ENCODE results near the gene RALGAPA2.

The RALGAPA2 gene

DNA sequence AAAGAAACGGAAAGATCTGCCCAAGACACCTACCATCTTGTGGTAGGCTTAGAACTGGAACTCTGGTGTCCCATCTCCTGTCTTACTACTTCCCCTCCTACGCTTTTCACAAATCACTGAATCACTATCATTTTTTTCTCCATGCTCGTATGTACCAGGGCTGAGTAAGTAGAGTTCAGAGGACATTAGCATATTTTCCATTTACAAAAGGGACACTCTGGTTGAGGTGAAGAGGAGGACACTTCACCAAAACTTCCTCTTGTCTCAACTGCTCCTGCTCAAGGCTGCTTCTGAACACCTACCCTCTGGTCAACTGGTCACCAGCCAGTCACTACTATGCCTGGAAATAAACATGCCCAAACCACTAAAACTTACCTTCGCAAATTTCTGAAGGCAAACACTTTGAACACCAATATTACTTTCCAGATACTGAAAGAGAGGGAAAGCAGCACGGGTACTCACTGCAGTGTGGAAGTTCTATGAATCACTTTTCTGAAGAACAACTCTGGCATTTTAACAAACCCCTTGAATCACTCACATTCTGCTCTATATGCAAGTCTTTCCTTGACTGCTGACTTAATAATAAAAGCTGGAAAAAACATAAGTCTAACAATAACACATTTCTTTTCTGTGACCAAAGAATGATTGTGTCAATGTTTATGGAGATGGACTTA, 221.2 kb downstream of the RALGAPA2 start:
- DNase-seq: no peak

DNA sequence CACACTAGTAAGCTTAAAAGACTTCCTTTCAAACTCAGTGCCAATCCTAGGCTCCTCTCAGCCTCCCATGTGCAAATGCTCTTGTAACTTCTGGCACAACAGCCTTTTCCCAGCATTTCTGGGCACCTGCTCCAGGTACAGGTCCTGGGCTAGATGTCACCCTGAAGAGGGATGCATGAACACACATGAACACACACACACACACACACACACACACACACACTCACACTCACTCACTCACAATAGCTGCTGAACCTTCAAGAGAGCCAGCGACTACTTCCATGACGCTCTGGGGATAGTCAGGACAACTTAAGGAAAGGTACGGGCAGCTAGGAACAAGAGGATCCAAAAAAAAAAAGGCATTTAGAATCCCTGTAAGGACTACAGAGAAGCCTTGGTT, 221.8 kb downstream of the RALGAPA2 start:
- DNase-seq: no peak

DNA sequence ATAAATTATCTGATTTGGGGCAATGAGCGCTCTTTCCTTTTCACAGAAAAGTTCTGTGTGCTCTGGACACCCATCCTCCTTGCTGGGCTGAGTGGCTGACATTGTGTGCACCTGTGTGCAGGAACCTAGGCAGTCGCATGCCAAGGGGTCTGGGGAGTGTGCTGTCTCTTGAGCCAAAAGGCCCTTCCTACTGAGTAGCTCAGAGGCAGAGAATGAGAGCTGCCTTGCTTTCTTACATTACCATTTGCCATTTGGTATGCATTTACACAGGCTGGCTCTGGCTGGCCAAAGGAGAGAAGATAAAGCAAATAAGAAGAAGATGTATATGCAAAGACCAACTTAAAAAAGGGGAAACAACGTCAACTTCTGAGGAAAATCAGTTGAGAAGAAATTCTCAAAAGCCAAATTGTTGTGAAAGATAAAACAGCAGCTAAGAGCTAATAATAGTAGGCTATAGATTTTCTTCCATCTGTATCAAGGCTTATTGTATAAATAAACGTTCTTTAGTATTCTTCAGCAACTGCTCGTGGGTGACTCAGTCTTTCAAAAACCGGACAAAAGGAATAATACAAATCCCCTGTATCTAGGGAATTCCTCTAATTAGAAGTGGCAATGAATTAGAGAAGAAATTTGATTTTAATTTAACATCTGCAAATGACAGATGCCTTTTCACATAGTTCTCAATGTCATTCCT, 222.6 kb downstream of the RALGAPA2 start:
- DNase-seq: no peak

DNA sequence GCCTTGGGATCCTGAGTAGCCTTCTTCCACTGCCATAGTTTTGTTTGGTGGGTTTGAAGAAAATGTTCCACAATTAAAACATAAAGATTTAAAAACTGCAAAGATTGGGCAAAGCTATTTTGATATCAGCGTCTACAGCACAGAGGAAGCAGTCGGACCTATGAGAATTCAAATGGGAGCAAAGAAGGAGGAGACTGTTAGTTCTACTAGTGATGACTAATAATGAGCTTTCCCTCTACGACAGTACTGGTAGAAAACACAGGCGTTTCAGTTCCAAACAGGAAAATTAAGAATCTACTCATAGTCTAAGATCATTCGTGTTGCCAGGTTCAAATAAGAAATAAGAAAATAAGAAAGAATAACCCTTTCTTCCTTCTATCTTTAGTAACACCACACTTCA, 223.4 kb downstream of the RALGAPA2 start:
- DNase-seq: no peak

DNA sequence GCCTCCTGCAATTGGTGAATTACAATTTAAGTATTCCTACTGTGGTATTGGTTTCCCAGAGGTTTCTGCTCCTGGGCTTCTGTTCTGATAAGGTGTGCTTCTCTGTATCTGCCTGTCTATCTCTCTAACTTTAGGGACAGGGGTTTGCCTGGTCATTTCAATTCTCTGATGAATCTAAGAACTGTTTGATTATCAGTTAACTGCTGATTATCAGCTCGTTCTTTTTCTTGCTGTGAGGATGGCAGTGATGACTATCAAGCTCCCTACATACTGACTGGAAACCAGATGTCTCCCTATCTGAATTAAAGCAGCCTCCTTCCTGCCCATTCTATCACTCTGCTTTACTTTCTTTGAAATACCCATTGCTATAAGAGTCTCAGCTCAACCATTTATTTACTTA, 224.1 kb downstream of the RALGAPA2 start:
- DNase-seq: no peak

DNA sequence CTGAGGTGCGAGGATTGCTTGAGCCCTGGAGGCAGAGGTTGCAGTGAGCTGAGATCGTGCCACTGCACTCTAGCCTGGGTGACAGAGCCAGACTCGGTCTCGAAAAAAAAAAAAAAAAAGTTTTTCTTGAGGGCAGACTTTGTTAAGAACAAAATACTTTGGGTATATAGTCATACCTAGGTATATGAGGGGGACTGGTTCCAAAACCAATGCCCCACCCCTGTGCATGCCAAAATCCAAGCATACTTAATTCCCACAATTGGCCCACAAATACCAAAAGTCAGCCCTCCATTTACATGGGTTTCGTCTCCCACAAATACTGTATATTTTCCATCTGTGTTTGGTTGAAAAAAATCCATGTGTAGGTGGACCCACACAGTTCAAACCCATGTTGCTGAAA, 224.6 kb downstream of the RALGAPA2 start:
- no peak for DNase-seq

DNA sequence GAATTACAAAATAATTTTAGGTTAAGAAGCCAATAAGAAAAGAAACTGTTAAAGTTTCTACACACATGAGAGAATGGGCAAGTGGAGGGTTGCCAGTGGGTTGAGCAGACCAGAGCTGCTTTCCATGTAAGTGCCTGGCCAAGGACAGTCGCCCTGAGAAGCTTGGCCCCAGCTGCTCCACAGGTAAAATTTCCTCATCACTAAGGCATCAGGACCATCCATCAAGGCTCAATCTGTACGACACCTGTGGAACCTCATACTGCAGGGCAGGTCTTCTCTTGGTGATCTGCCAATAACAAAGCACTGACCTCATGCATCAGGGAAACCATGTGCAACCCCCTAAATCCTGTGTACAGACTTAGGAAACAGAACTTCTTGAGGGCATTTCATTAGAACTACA, 229.1 kb downstream of the RALGAPA2 start:
- no peak for DNase-seq

DNA sequence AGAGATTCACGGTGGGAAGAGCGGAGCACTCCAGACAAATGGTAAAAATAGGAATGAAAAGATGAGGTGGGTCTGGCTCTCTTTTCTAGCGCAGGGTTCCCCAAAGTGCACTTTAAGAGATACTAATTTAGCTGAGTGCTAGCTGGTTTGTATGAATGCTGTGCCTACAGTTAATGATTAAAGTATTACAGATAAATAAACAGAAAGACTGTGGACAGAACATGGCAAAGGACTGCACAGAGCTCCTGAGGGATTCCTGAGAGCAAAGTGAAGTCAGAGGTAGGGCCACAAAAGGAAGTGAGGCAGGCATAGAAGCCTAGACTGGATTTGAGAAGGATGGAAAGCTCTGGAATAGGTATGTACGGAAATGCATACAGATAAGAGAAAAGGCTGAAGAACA, 230.0 kb downstream of the RALGAPA2 start:
- DNase-seq: no peak

DNA sequence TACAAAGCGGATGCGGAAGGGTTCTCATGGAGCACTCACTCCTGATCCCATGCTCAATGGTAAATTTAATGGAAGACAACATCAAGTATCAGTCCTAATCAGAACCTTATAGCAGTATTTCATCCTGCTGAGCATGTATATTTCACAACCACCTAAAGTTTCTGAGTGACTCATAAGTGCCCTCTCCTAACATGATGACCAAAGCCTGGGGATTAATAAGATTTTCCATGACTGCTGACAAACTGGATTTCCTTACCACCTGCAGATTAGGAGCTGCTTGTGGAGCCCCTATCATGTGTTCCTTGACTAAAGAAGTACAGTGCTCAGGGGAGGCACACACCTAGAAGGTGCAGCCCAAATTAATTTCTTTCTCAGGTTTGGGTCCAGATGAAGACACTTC, 231.8 kb downstream of the RALGAPA2 start:
- no peak for DNase-seq

DNA sequence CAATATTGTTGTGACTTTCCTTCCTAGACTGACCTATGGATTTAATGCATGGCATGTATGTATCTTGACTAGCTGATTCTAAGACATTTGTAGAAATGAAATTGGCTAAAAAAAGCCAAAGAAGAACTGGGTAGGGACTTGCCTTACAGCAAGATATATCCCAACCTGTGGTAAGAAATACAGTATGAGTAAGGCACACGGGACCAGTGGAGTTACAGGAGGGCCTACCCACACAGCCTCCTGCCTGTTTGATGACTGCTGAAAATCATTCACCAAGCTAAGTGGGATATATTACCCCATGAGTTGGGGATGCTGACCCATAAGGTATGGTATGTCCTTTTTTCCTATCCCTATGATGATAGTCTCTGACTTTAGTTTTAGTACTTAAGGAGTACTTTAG, 232.3 kb downstream of the RALGAPA2 start:
- DNase-seq: no peak

DNA sequence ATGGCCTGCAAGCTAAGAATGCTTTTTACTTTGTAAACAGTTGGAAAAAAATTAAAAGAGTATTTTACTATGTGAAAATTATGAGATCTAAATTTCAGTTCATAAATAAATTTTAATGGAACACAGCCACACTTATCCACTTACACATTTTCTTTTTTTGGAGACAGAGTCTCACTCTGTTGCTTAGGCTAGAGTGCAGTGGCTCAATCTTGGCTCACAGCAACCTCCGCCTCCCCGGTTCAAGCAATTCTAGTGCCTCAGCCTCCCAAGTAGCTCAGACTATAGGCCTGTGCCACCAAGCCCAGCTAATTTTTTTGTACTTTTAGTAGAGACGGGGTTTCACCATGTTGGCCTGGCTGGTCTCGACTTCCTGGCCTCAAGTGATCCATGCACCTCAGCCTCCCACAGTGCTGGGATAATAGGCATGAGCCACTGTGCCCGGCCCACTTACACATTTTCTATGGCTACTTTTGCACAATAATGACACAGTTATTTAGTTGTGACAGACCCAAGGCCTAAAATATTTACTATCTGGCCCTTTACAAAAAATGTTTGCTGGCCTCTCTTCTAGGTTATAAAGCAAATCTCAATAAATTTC, 234.9 kb downstream of the RALGAPA2 start:
- no peak for DNase-seq

DNA sequence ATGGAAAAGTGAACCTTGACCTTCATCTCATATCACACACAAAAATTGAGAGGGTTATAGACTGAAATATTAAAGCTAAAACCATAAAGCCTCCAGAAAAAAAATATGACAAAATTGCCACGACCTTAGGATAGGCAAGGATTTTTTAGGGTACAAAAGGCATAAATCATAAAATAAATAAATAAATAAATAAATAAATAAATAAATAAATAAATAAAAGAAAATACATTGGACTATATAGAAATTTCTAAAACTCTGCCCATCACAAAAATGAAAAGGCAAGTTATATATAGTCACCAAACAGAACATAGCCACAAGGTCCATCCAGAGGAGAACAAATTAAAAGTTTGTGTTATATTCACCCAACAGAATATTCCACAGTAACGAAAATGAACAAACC, 235.9 kb downstream of the RALGAPA2 start:
- DNase-seq: no peak

DNA sequence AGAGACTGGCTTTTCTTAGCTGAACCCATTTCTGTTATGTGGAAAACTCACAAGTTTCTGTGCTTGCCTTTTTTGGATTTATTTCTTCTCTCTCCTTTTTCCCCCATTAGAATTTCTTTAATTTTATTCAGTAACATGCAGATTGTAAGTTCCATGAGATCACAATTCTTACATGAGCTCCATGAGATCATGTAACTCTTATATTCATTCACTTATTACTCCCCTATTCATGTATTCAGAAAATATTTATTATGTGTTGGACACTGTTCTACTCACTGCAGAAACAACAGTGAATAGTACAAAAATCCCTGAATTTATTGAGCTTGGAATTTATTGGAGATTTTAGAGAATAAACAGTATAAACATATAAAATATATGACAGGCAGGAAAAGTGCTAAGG, 238.8 kb downstream of the RALGAPA2 start:
- no peak for DNase-seq

DNA sequence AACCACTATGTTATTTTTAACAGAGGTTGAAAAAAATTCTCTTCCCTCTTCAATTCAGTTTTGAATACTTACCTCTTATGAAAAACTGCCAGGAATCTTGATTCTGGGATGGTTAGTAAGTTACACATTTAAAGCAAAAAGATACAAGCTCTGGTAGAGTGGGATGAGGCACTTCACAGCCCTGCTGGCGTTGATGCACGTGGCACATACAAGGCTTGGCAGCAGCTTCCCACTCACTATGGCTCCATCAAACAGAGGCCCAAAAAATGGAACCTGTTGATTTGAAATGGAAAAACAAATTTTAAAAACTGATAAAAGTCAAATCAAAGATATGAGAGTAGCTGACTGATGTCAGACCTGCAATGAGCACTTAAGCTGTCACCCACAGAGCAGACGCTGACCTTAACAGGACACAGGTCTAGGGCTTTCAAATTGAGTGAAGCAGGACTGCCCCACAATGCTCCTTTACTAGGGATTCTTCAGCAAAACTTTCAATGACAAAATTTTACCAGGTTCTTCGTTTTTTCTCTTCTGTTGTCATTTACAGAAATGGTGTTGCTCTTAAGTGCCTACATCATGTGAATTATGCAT, 239.7 kb downstream of the RALGAPA2 start:
- DNase-seq: no peak

DNA sequence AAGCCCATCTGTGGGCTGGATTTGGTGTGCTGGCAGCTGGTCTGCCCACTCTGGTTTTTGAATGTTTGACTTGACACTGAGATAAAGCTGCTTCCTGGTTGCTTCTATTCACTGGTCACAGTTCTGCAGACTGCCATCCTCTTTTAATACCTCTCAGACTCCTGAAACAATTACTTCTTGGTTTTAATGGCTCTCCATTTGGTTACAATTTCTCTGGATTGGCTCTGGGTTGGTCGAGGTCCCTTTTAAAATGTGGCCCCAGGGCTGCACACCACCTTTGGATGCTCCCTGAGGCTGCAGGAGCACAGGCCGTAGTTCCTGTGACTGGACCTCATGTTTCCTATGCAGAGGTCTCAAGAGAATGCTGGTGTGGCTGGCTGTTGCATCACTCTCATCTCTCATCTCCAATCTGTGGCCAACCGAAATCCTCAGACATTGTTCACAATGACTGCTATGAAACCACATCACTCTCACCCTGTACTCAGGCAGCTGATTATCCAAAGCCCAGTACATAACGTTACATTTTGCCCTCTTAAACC, 246.0 kb downstream of the RALGAPA2 start:
- no peak for DNase-seq

DNA sequence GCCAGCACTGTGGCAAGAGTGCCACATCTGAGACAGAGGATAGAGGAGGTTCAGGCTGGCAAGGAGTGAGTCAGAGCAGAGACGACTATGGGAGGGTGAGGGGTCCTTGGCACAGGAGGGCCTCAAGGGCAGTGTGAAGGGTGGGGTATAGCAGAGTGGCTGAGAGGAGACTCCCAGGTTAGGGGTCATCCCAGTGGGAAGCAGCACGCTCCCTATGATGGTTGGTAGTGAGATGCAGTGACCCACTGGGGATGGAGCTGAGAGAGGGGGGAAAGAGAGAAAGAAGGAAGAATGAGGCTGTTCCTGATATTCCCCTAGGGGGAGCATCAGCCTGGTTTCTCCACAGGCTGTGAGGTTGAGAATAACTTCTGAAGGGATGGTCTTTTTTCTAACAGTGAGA, 247.2 kb downstream of the RALGAPA2 start:
- DNase-seq: no peak

DNA sequence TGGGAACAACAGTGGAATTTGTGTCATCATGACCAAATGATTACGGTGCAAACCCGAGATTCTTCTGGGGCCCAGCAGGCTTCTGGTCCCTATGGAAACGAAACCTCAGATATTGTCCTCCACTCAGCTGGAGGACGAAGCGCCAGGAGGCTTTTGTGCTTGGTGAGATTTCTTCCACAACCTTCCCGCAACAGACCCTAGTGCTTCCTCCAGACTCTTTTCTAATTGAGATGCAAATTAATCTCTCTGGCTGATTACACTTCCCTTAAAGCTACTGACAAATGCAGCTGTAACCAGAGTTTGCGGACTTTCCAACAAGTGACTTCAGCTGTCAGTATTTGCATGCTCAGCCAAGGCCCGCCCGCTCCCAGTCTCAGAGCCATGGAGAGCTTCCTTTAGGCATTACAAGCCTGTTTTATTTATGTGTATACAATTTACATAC, 248.5 kb downstream of the RALGAPA2 start:
- no peak for DNase-seq

DNA sequence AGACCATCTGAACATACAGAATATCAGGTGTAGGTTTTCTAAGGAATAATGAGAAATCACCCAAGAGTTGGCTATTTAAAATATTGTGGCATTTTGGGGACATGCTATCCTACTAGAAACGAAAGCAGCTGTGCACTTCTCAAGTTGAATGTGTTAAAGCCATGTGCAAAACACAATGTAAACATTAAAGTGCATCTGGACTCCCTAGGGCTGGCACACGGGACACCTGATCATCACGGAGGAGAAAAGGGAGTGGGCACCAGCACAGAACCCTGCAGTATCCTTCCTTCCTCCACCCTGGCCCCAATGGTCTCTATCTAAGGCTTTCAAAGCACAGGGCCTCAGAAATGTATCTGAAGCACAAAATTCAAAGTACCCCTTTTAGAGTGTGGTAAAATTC, 250.3 kb downstream of the RALGAPA2 start:
- no peak for DNase-seq

DNA sequence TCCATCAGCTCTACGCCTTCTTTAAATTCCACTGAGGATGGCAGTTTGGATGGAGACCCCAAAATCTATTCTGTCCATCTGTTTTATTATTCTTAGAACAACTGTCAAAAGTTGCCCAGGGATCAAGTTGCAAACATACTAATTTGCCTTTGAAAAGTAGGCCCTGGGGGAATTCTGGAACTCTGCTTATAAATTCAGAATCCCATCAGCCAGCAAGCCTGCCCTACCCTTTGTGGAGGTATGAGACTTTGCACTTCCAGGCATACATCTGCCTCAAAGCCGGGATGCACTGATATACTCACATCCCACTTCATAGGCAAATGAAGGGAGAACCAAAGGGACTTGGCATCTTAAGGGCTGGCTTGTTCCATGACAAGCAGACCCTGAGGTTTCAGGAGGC, 250.9 kb downstream of the RALGAPA2 start:
- DNase-seq: no peak

DNA sequence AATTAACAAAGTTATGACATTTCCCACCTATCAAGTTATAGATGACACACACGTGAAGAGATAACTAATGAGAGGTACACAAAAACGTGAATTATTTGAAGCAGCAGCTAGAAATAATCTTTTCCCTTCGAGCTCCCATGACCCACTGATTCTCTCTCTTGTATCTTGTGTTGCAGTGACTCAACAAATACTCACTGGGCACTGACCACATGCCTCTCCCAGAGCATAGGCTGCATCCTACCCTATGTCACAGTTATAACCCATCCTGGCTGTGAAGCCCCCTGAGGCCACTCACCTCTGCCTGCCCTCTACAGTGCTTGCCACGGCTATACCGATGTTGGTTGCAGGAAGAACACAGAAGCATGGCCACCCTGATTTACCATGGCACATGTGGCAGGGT, 252.7 kb downstream of the RALGAPA2 start:
- no peak for DNase-seq

DNA sequence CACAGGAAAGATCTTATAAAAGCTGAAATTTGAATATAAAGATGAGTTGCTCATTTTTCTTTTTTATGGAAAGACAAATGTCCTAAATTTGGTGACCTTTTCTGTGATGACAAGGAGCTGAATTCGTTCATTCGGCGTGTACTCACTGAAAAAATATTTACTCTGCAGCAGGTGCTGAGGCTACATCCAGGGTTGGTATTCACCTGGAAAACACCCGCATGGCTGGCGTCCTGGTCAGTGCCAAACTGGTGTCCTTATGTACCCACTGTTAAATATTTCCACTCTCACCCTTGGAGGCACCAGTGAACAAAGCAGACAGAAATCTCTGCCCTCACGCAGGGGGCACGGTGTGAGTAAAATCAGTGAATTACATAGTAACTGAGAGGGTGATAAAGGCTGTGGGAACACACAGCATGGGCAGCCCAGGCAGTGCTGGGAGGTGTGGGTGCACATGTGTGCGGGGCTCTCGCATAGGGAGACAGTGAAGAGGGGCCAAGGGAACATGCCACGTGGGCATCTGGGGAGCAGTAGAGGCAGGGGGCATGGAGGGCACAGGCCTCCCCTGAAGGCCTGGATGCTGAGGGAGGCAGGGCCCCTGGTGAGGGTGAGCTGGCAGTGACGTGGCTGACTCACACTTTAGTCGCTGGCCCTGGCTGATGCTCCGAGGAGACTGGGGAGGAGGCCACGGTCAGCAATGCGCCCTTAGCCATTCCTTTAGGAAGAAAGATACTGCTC, 254.9 kb downstream of the RALGAPA2 start:
- DNase-seq: no peak

DNA sequence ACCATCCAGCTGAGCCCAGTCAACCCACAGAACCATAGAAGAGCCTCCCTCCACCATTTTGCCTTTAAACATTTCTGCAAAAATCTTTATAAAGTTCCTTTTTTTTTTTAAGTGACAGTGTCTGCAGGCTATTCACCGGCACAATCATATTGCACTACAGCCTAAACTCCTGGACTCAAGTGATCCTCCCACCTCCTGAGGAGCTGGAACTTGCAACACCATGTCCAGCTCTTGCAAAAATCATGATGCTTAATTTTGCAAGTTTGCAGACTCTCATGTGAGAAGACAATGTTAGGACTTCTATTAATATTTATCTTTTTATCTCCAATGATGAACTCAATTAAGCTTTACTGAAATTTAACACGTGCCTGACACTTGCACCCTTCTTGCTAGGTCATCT, 255.7 kb downstream of the RALGAPA2 start:
- DNase-seq: no peak

DNA sequence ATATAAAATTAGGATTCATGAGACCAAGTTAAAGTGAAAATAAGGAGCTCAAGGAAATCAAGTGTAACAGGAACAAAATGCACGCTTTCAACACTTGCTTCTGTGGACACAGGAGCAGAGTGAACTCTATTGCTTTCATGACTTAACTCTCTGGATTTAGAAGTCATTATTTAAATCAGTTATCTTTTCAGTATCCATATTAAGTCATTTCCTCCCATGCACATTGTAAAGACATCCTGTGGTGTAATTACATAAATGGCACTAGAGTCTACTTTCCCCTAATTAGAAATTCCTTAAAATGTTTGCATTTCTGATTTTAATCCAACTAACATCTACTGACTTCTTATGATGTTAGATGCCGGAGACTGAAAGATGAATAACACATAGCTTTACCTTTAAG, 256.5 kb downstream of the RALGAPA2 start:
- no peak for DNase-seq

All from activated CD8-positive, alpha-beta memory T cell treated with anti-CD3 and anti-CD28 coated beads for 24 hours (primary cell).